GM21423 (cell line): ENCODE data around the gene SLAMF1.
"Not testable (repeated sequence)": the region's sequence is repeated elsewhere in the genome, so short reads cannot be mapped to it uniquely, and the experiment has no call there.

ENCODE experiments used
- ATAC-seq: cut with Tn5 transposase; IDR thresholded peaks from one replicate; pipeline ENCODE4 v1.9.1; 2021; ENCODE audit warnings: mild to moderate bottlenecking, moderate library complexity; ENCODE audit not compliant: unreplicated experiment

Gene SLAMF1

GRCh38 chr1:160640359-160641123, 6.3 kb downstream of the SLAMF1 start:
- ATAC-seq, result no peak

GRCh38 chr1:160639652-160640051, 7.2 kb downstream of the SLAMF1 start:
- no peak for ATAC-seq

- no peak for ATAC-seq
Measured at GRCh38 chr1:160638926-160639325, 7.9 kb downstream of the SLAMF1 start.

- no peak for ATAC-seq
Measured at GRCh38 chr1:160638540-160638857, 8.3 kb downstream of the SLAMF1 start.

- no peak for ATAC-seq
Measured at GRCh38 chr1:160637821-160638539, 8.9 kb downstream of the SLAMF1 start.

GRCh38 chr1:160637065-160637464, 9.8 kb downstream of the SLAMF1 start:
- ATAC-seq, result no peak

GRCh38 chr1:160636547-160636946, 10.3 kb downstream of the SLAMF1 start:
- ATAC-seq, result no peak

GRCh38 chr1:160636076-160636475, 10.8 kb downstream of the SLAMF1 start:
- ATAC-seq, result no peak

- no peak for ATAC-seq
Measured at GRCh38 chr1:160634543-160635491, 12.0 kb downstream of the SLAMF1 start.

- no peak for ATAC-seq
Measured at GRCh38 chr1:160633330-160633903, 13.4 kb downstream of the SLAMF1 start.

GRCh38 chr1:160631983-160632625, 14.7 kb downstream of the SLAMF1 start:
- ATAC-seq, result no peak

GRCh38 chr1:160630523-160631451, 16.1 kb downstream of the SLAMF1 start:
- no peak for ATAC-seq

- ATAC-seq, result no peak
Measured at GRCh38 chr1:160629286-160630210, 17.3 kb downstream of the SLAMF1 start.

- ATAC-seq, result no peak
Measured at GRCh38 chr1:160628799-160629263, 18.0 kb downstream of the SLAMF1 start.

- not testable (repeated sequence) for ATAC-seq
Measured at GRCh38 chr1:160627677-160628289, 19.1 kb downstream of the SLAMF1 start.

- peak; percentile 31 for ATAC-seq
Measured at GRCh38 chr1:160626509-160627342, 20.1 kb downstream of the SLAMF1 start.
